NCI-H345 (cell line): ENCODE results near the gene XRN2.
"Not testable (repeated sequence)": the region's sequence is repeated elsewhere in the genome, so short reads cannot be mapped to it uniquely, and the experiment has no call there.

ENCODE experiments used
- DNase-seq: peaks from one replicate; lab custom pipeline; 2025; lab: John Stamatoyannopoulos, UW

Gene XRN2

GRCh38 chr20:21389368-21389767, 86.2 kb downstream of the XRN2 start:
- no peak for DNase-seq

GRCh38 chr20:21390768-21391167, 87.6 kb downstream of the XRN2 start:
- DNase-seq, result no peak

- no peak for DNase-seq
These were observed 88.2 kb downstream of the XRN2 start for GRCh38 chr20:21391185-21391971.

GRCh38 chr20:21391972-21392352, 88.8 kb downstream of the XRN2 start:
- no peak for DNase-seq

GRCh38 chr20:21393166-21393565, 90.0 kb downstream of the XRN2 start:
- DNase-seq, result no peak

- no peak for DNase-seq
These were observed 90.8 kb downstream of the XRN2 start for GRCh38 chr20:21393816-21394519.

GRCh38 chr20:21394551-21394950, 91.4 kb downstream of the XRN2 start:
- DNase-seq, result no peak

GRCh38 chr20:21395051-21395665, 92.0 kb downstream of the XRN2 start:
- DNase-seq, result no peak

GRCh38 chr20:21395666-21396598, 92.8 kb downstream of the XRN2 start:
- no peak for DNase-seq

- DNase-seq, result peak; percentile 20
These were observed 93.6 kb downstream of the XRN2 start for GRCh38 chr20:21396599-21397340.

- DNase-seq, result no peak
These were observed 94.4 kb downstream of the XRN2 start, which contains the start of gene NKX2-4 for GRCh38 chr20:21397341-21398108. Gene NKX2-4 (minus strand): TSS chr20:21397526. CDS start chr20:21397399, 127 bp downstream.

- no peak for DNase-seq
These were observed 95.2 kb downstream of the XRN2 start for GRCh38 chr20:21398109-21399004.

- no peak for DNase-seq
These were observed 95.9 kb downstream of the XRN2 start for GRCh38 chr20:21399005-21399475.

- DNase-seq, result no peak
These were observed 108.6 kb downstream of the XRN2 start for GRCh38 chr20:21411725-21412124.

- not testable (repeated sequence) for DNase-seq
These were observed 110.9 kb downstream of the XRN2 start for GRCh38 chr20:21413996-21414395.

GRCh38 chr20:21419147-21419546, 116.0 kb downstream of the XRN2 start:
- not testable (repeated sequence) for DNase-seq

- no peak for DNase-seq
These were observed 118.6 kb downstream of the XRN2 start for GRCh38 chr20:21421601-21422236.

- not testable (repeated sequence) for DNase-seq
These were observed 120.6 kb downstream of the XRN2 start for GRCh38 chr20:21423712-21424111.

- DNase-seq, result no peak
These were observed 121.7 kb downstream of the XRN2 start for GRCh38 chr20:21424846-21425245.
